ENCODE measurements around the gene OXER1.
A peak's percentile ranks its signal among the peaks of the same experiment; 100 is the strongest.

Gene OXER1

GRCh38 chr2:42793334-42794270 is 29.7 kb upstream of the OXER1 start:
- DNase-seq (ENCODE audit: low read depth): no peak

GRCh38 chr2:42792583-42793333 is 28.8 kb upstream of the OXER1 start, which contains the start of gene HAAO:
HAAO (minus strand) TSS chr2:42792583; CDS start chr2:42792536, 47 bp downstream.
- no peak for DNase-seq (ENCODE audit: low read depth)

GRCh38 chr2:42792087-42792582 is 28.2 kb upstream of the OXER1 start:
- DNase-seq (ENCODE audit: low read depth): no peak

DNA sequence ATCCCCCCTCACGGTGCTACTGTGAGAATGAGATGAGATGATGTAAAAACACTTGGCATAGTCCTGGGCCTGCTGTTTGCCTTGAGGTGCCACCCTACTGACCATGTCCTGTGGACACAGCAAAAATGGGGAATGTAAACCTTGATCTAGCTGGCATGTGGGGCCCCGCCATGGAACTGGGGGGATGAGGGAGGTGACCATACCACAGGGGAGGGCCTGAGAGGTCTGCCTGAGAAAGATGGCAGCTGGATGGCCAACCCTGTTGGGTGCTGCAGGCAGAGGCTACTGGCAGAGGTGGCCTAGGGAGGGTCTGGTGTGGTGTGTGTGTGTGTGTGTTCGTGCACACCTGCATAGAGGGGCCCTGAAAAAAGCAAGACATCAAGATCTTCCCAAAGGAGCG is 27.7 kb upstream of the OXER1 start:
- DNase-seq (ENCODE audit: low read depth): no peak

GRCh38 chr2:42789751-42790150 is 25.8 kb upstream of the OXER1 start:
- no peak for DNase-seq (ENCODE audit: low read depth)

- DNase-seq (ENCODE audit: low read depth): no peak
These were observed 24.9 kb upstream of the OXER1 start for GRCh38 chr2:42788882-42789281.

DNA sequence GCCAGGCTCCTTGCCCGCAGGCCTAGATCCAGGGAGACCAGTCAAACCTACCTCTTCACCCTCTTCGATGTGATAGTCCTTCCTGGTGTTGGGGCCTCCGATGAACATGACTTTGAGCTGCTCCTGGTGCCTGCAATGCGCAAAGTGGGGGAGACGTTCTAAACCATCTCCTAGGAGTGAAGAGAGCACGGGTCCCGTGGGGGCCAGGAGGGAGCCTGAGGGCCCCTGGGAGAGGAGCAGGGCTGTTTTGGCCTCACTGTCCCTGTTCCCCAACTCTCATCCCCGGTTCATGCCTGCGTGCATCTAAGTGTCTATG is 24.5 kb upstream of the OXER1 start:
- DNase-seq (ENCODE audit: low read depth): no peak

GRCh38 chr2:42787788-42788477 is 24.0 kb upstream of the OXER1 start:
- no peak for DNase-seq (ENCODE audit: low read depth)

DNA sequence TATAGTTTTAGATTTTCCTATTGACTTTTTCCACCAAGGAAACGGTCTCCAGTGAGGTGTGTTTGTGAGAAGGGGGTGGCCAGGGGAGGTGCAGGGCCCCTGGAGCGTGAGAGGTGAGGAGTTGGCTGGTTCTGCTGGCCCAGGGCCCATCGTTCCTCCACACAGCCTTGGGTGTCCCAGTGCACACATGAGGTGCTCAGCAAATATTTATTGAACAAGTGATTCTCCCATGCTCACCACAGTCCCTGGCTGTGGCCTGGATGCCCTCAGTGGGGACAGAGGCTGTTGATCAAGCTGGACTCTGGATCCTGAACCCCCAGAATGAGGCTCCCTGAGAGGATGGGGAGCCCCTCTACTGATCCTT is 23.5 kb upstream of the OXER1 start:
- DNase-seq (ENCODE audit: low read depth): no peak

GRCh38 chr2:42786561-42787345 is 22.8 kb upstream of the OXER1 start:
- DNase-seq (ENCODE audit: low read depth): no peak

DNA sequence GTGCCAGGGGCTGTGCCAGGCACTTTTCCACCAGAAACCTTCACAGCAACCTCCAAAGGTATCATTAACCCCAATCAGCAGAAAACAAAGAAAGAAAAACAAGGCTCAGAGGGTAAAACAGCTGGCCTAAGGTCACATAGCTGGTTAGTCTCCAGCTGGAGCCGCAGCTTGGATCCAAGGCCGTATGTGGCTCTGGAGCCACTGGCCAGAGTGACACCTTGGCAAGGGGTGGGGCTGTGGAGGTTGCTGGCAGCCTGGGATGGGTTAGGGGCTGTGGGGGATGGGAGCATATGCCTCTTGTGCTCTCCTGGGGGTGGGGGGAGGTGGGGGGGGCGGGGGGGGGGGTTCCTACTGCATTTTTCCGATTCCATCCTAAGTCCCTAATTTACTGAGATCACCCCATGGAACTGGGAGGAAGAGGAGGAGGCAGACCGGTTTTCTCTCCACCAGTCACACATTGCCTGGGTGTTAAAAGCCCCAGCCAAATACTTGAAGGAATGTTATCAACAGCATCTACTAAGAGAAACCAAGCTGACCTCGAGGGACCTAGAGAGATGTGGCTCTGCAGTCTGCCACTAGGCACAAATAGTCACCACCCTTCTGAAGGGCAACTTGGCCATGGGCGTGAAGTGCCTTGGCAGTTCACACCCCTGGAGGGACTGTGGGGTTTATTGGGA is 20.4 kb upstream of the OXER1 start:
- DNase-seq (ENCODE audit: low read depth): no peak

GRCh38 chr2:42783511-42783910 is 19.6 kb upstream of the OXER1 start:
- no peak for DNase-seq (ENCODE audit: low read depth)

- no peak for DNase-seq (ENCODE audit: low read depth)
These were observed 17.2 kb upstream of the OXER1 start for GRCh38 chr2:42781181-42781580.

GRCh38 chr2:42777883-42778805 is 14.2 kb upstream of the OXER1 start:
- DNase-seq (ENCODE audit: low read depth): no peak

- DNase-seq (ENCODE audit: low read depth): no peak
These were observed 11.9 kb upstream of the OXER1 start for GRCh38 chr2:42775810-42776209.

- DNase-seq (ENCODE audit: low read depth): no peak
These were observed 11.3 kb upstream of the OXER1 start for GRCh38 chr2:42775186-42775585.

GRCh38 chr2:42771546-42772153 is 7.7 kb upstream of the OXER1 start:
- no peak for DNase-seq (ENCODE audit: low read depth)

DNA sequence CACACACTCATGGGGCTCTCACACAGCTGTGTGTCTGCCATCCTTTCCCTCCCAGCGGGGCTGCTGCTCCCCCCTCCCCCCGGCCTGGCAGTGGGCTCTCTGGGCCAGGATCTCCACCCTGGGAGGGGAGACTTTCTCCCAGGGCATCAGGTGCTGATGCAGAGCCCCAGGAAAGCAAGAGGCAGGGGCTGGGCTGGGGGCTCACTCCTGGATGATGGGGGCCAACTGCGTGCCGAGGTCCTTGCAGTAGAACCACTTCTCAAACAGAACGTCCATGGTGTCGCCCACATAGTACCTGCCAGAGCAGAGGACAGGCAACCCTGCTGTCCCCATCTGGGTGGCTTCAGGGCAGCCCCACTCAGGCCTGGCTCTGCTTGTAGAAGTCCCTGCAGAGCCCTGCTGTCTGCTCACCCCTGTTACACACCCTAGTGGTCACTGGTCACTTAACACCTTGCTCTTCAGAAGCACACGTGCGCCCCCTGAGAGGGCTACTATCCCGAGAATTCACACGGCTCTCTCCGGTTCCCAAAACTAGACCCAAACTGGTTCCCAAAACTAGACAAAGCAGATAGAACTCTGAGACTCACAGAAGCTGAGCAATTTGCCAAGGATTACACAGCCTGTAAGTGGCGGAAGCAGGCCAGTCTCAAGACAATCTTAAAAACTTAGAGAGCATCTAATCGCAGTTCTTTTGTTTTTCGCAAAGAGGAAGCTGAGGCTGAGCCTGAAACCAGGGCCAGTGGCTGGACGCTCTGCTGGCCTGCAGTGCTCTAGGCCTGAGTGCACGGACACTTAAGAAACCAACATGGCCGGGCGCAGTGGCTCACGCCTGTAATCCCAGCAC is 6.6 kb upstream of the OXER1 start:
- peak; percentile 13 for DNase-seq (ENCODE audit: low read depth)
